ENCODE measurements around the gene GPSM1. TPM values are rescaled to one million over a fixed set of nuclear protein-coding genes. Genes with fewer than 3 reads are reported as not detected.

GPSM1 gene
- total and polyA plus RNA-seq, 2 donors (not counting 1 experiment from before 2014, with no cell fraction given), result 2.4 to 6.3 TPM

- WGBS (ENCODE audit: insufficient coverage), result 3% methylated on average over 67 of the region's 67 CpGs
Observed at GRCh38 chr9:136399176-136400037, 72.1 kb downstream of the GPSM1 start.

More at GRCh38 chr9:136399176-136400037, 72.1 kb downstream of the GPSM1 start:
- H4K20me1 ChIP-seq (ENCODE audit: control insufficient read depth, insufficient read depth, low read length, poor library complexity, severe bottlenecking), result peaks cover 25% of the 10 kb centered on the region
- peaks cover 35% of the 10 kb centered on the region for H3K4me1 Mint-ChIP-seq
- peaks cover 29 to 32% of the 10 kb centered on the region in 2 donors for H3K4me1 ChIP-seq (ENCODE audit: control insufficient read depth in 2 of 2, insufficient read depth in 2 of 2, low read length in 2 of 2)
- H2AFZ ChIP-seq (ENCODE audit: insufficient read depth, low read depth, low read length, poor library complexity, severe bottlenecking), result peak overlapping the region; percentile 83
- peak; percentile 67 for DNase-seq
- ChIA-PET POLR2A (interaction anchor here (1.6 kb wide), 1 partner anchor 12 kb away, joined by 3 read pairs; no protein-coding TSS in a partner anchor), CTCF (interaction anchor here (2.5 kb wide), 1 partner anchor 10 kb away, joined by 16 read pairs; the partner anchor contains the start of genes ENTR1 and PMPCA)
- peak overlapping the region; percentile 30 to 83 (median 76) for H3K4me3 ChIP-seq (ENCODE audit: control extremely low read depth in 1 of 5, extremely low read depth in 1 of 5, insufficient read depth in 1 of 5, low read depth in 2 of 5, low read length in 4 of 5)
- H3K27ac Mint-ChIP-seq, result peak overlapping the region; percentile 70
- peak overlapping the region; percentile 82 for H3K4me2 ChIP-seq (replicated peaks; ENCODE audit: low read depth, low read length, poor library complexity, severe bottlenecking)
- ATAC-seq (ENCODE audit: low read depth), result peak; percentile 12
- H3K9ac ChIP-seq (ENCODE audit: low read length), result peak overlapping the region; percentile 70
- peaks cover 51% of the 10 kb centered on the region for H3K79me2 ChIP-seq (ENCODE audit: control insufficient read depth, insufficient read depth, low read length)
- H3K9me3 Mint-ChIP-seq (ENCODE audit: insufficient read depth), result no peaks in the 10 kb centered on the region
- peaks cover 3 to 36% of the 10 kb centered on the region in 2 experiments for H3K36me3 ChIP-seq (replicated peaks in 1 of 2; ENCODE audit: control extremely low read depth in 1 of 2, control insufficient read depth in 1 of 2, extremely low read depth in 1 of 2, insufficient read depth in 2 of 2, low read length in 1 of 2)
- intact Hi-C loops (cut with micrococcal nuclease), result loop anchor here (1.0 to 5.0 kb wide), 9 partner anchors 11 to 433 kb away; partner anchors contain the start of genes DNLZ, ENTR1, INPP5E and PMPCA
- no peaks in the 10 kb centered on the region for H3K27me3 Mint-ChIP-seq
- H3K9me3 ChIP-seq (ENCODE audit: control extremely low read depth in 1 of 3, control insufficient read depth in 2 of 3, insufficient read depth in 1 of 3, low read length in 2 of 3), result no peaks in the 10 kb centered on the region
- TF ChIP-seq CTCF (IDR thresholded peaks at IDR 0.05) (no peak), EZH2 (IDR thresholded peaks at IDR 0.05; ENCODE audit: borderline replicate concordance, insufficient read depth, low read depth, low read length, poor library complexity, severe bottlenecking) (no peak)
- peak overlapping the region; percentile 89 for H3K4me3 Mint-ChIP-seq
- H3K27me3 ChIP-seq (replicated peaks in 1 of 4; ENCODE audit: control extremely low read depth in 1 of 4, control insufficient read depth in 3 of 4, insufficient read depth in 4 of 4, low read length in 3 of 4), result no peaks in the 10 kb centered on the region
- peak overlapping the region in 1 of 2 donors; percentile 54 for H3K27ac ChIP-seq (ENCODE audit: low read length in 2 of 2)

Data from B cell (primary cell).